ENCODE measurements around the gene RPGRIP1.
"Not testable (repeated sequence)": the region's sequence is repeated elsewhere in the genome, so short reads cannot be mapped to it uniquely, and the experiment has no call there.

The RPGRIP1 gene

GRCh38 chr14:21248739-21249411, 31.0 kb upstream of the RPGRIP1 start:
- no peak overlapping the region for H3K27ac ChIP-seq (ENCODE audit: low read depth, low read length)
- H3K36me3 ChIP-seq (ENCODE audit: insufficient read depth, low read length), result peaks cover 30% of the 10 kb centered on the region
- no peak overlapping the region for H3K9ac ChIP-seq (ENCODE audit: low read length)
- no peaks in the 10 kb centered on the region for H3K27me3 ChIP-seq (ENCODE audit: control insufficient read depth in 1 of 2, insufficient read depth in 2 of 2, low read length in 2 of 2)
- H3K4me1 ChIP-seq (ENCODE audit: insufficient read depth, low read length), result peaks cover 16% of the 10 kb centered on the region
- H3K9me3 ChIP-seq (ENCODE audit: low read length), result no peaks in the 10 kb centered on the region
- H3K4me3 ChIP-seq (ENCODE audit: low read depth in 1 of 2, low read length in 2 of 2), result no peak overlapping the region

DNA sequence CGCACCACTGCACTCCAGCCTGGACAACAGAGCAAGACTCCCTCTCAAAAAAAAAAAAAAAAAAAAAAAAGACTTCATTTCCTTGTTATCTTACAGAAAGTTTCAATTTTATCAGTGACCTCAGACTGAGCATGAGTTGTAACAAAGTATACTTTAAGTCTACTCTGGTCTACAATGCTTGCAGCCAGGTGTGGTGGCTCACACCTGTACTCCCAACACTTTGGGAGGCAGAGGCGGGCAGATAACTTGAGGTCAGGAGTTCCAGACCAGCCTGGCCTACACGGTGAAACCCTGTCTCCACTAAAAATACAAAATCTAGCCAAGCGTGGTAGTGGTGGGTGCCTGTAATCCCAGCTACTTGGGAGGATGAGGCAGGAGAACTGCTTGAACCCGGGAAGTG, 28.7 kb upstream of the RPGRIP1 start:
- peaks cover 27% of the 10 kb centered on the region for H3K4me1 ChIP-seq (ENCODE audit: insufficient read depth, low read length)
- no peak overlapping the region for H3K9ac ChIP-seq (ENCODE audit: low read length)
- H3K9me3 ChIP-seq (ENCODE audit: low read length), result no peaks in the 10 kb centered on the region
- H3K36me3 ChIP-seq (ENCODE audit: insufficient read depth, low read length), result peaks cover 21% of the 10 kb centered on the region
- H3K4me3 ChIP-seq (ENCODE audit: low read depth in 1 of 2, low read length in 2 of 2), result no peak overlapping the region
- no peak overlapping the region for H3K27ac ChIP-seq (ENCODE audit: low read depth, low read length)
- no peaks in the 10 kb centered on the region for H3K27me3 ChIP-seq (ENCODE audit: control insufficient read depth in 1 of 2, insufficient read depth in 2 of 2, low read length in 2 of 2)

GRCh38 chr14:21252149-21252548, 27.7 kb upstream of the RPGRIP1 start:
- peaks cover 33% of the 10 kb centered on the region for H3K4me1 ChIP-seq (ENCODE audit: insufficient read depth, low read length)

GRCh38 chr14:21255385-21256101, 24.3 kb upstream of the RPGRIP1 start:
- no peak overlapping the region for H3K4me3 ChIP-seq (ENCODE audit: low read depth in 1 of 2, low read length in 2 of 2)
- no peaks in the 10 kb centered on the region for H3K9me3 ChIP-seq (ENCODE audit: low read length)
- no peaks in the 10 kb centered on the region for H3K27me3 ChIP-seq (ENCODE audit: control insufficient read depth in 1 of 2, insufficient read depth in 2 of 2, low read length in 2 of 2)
- H3K4me1 ChIP-seq (ENCODE audit: insufficient read depth, low read length), result peaks cover 44% of the 10 kb centered on the region
- peaks cover 21% of the 10 kb centered on the region for H3K36me3 ChIP-seq (ENCODE audit: insufficient read depth, low read length)
- H3K27ac ChIP-seq (ENCODE audit: low read depth, low read length), result no peak overlapping the region
- H3K9ac ChIP-seq (ENCODE audit: low read length), result no peak overlapping the region

More at GRCh38 chr14:21252149-21252548, 27.7 kb upstream of the RPGRIP1 start:
- Histone ChIP-seq H3K27me3 (ENCODE audit: control insufficient read depth in 1 of 2, insufficient read depth in 2 of 2, low read length in 2 of 2) (no peaks in the 10 kb centered on the region), H3K9ac (ENCODE audit: low read length) (no peak overlapping the region), H3K36me3 (ENCODE audit: insufficient read depth, low read length) (peaks cover 26% of the 10 kb centered on the region), H3K4me3 (ENCODE audit: low read depth in 1 of 2, low read length in 2 of 2) (no peak overlapping the region), H3K9me3 (ENCODE audit: low read length) (no peaks in the 10 kb centered on the region), H3K27ac (ENCODE audit: low read depth, low read length) (no peak overlapping the region)

DNA sequence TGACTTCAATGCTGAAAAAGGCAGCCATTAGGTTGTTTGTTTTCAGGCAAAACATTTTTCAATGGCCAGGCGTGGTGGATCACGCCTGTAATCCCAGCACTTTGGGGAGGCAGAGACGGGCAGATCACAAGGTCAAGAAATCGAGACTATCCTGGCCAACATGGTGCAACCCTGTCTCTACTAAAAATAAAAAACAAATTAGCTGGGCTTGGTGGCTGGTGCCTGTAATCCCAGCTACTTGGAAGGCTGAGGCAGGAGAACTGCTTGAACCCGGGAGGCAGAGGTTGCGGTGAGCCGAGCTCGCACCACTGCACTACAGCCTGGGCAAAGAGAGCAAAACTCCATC, 23.8 kb upstream of the RPGRIP1 start:
- H3K27me3 ChIP-seq (ENCODE audit: control insufficient read depth in 1 of 2, insufficient read depth in 2 of 2, low read length in 2 of 2); H3K9me3 ChIP-seq (ENCODE audit: low read length); H3K9ac ChIP-seq (ENCODE audit: low read length); H3K4me3 ChIP-seq (ENCODE audit: low read depth in 1 of 2, low read length in 2 of 2); H3K27ac ChIP-seq (ENCODE audit: low read depth, low read length): not testable (repeated sequence)
- H3K36me3 ChIP-seq (ENCODE audit: insufficient read depth, low read length), result peaks cover 15% of the 10 kb centered on the region
- peaks cover 45% of the 10 kb centered on the region for H3K4me1 ChIP-seq (ENCODE audit: insufficient read depth, low read length)

GRCh38 chr14:21256539-21257393, 23.1 kb upstream of the RPGRIP1 start:
- no peaks in the 10 kb centered on the region for H3K27me3 ChIP-seq (ENCODE audit: control insufficient read depth in 1 of 2, insufficient read depth in 2 of 2, low read length in 2 of 2)
- peaks cover 51% of the 10 kb centered on the region for H3K4me1 ChIP-seq (ENCODE audit: insufficient read depth, low read length)
- H3K4me3 ChIP-seq (ENCODE audit: low read depth in 1 of 2, low read length in 2 of 2), result no peak overlapping the region
- no peak overlapping the region for H3K9ac ChIP-seq (ENCODE audit: low read length)
- H3K9me3 ChIP-seq (ENCODE audit: low read length), result no peaks in the 10 kb centered on the region
- no peak overlapping the region for H3K27ac ChIP-seq (ENCODE audit: low read depth, low read length)
- H3K36me3 ChIP-seq (ENCODE audit: insufficient read depth, low read length), result peaks cover 16% of the 10 kb centered on the region

- H3K36me3 ChIP-seq (ENCODE audit: insufficient read depth, low read length), result peaks cover 23% of the 10 kb centered on the region
- no peak overlapping the region for H3K27ac ChIP-seq (ENCODE audit: low read depth, low read length)
Observed at GRCh38 chr14:21257394-21257909, 22.4 kb upstream of the RPGRIP1 start.

DNA sequence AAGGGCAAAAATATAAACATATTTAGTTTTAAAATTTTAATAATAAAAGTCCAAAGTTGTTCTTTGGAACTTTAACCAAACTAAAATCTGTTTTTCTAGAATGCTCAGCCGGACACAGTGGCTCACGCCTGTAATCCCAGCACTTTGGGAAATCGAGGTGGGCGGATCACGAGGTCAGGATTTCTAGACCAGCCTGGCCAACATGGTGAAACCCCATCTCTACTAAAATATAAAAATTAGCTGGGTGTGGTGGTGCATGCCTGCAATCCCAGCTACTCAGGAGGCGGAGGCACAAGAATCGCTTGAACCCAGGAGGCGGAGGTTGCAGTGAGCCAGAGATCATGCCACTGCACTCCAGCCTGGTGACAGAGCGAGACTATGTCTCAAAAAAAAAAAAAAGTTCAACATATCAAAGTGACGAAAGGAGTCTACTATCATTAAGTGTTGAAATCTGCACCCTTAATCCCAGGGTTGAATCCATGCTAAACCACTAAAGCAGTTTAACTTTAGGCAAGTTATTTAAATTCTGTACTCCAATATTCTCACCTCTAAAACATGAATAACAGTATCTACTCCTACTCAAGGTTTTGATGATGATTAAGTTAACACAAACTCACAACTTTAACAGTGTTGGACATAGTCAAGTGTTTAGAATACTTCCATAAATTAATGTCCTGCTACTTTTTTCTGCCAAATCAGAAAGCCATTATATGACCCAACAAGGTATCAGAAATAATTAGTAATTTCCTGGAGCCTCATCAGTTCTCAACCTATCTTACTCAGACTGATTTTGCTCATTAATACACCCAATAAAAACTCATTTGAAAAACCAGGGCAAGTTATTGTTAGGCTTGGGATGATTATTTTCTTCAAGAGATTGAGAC, 21.6 kb upstream of the RPGRIP1 start:
- Histone ChIP-seq H3K9ac (ENCODE audit: low read length) (no peak overlapping the region), H3K36me3 (ENCODE audit: insufficient read depth, low read length) (peaks cover 26% of the 10 kb centered on the region), H3K27me3 (ENCODE audit: control insufficient read depth in 1 of 2, insufficient read depth in 2 of 2, low read length in 2 of 2) (no peaks in the 10 kb centered on the region), H3K4me3 (ENCODE audit: low read depth in 1 of 2, low read length in 2 of 2) (no peak overlapping the region), H3K9me3 (ENCODE audit: low read length) (no peaks in the 10 kb centered on the region), H3K27ac (ENCODE audit: low read depth, low read length) (no peak overlapping the region), H3K4me1 (ENCODE audit: insufficient read depth, low read length) (peaks cover 58% of the 10 kb centered on the region)

More at GRCh38 chr14:21257394-21257909, 22.4 kb upstream of the RPGRIP1 start:
- Histone ChIP-seq H3K27me3 (ENCODE audit: control insufficient read depth in 1 of 2, insufficient read depth in 2 of 2, low read length in 2 of 2) (no peaks in the 10 kb centered on the region), H3K9ac (ENCODE audit: low read length) (no peak overlapping the region), H3K4me3 (ENCODE audit: low read depth in 1 of 2, low read length in 2 of 2) (no peak overlapping the region), H3K9me3 (ENCODE audit: low read length) (no peaks in the 10 kb centered on the region), H3K4me1 (ENCODE audit: insufficient read depth, low read length) (peaks cover 51% of the 10 kb centered on the region)

DNA sequence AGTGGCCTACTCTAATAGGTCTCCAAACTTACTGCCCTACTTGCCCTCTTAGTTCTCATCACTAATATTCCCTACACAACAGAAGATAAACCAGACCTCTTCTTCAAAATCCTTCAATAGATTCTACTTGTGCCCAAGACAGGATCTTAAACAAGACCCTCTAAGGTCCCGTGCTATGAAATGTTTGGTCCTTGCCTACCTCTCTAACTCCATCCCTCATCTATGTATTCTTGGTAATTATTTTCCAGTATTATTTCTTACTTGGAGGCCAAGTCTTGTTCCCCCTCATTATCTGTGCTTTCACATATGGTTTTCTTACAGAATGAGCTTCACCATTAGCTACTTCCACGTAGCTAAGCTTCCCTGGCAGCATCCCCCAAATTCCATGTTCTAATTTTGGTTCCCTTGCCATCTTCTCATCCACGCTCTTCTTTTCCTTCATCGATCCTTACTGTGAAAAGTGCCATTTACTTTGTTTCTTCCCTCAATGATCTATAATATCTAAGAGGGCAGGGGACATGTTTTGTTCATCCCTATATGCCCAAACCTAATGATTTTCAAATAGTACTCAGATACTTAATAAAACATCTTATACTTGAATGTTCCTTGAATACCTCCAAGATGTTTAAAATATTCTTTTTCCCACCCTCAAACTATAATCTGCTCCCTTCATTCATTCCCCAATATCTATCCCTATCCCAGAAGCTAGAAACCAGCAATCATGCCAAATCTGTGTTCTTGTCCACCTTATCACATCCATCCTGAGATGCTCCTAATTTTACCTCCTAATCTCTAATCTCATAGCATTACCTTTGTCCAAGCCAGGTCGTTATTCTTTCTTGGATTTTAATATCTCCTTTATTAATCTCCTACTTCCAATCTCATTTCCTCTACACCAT, 20.7 kb upstream of the RPGRIP1 start:
- H3K27me3 ChIP-seq (ENCODE audit: control insufficient read depth in 1 of 2, insufficient read depth in 2 of 2, low read length in 2 of 2), result no peaks in the 10 kb centered on the region
- peaks cover 35% of the 10 kb centered on the region for H3K36me3 ChIP-seq (ENCODE audit: insufficient read depth, low read length)
- H3K4me3 ChIP-seq (ENCODE audit: low read depth in 1 of 2, low read length in 2 of 2), result no peak overlapping the region
- H3K4me1 ChIP-seq (ENCODE audit: insufficient read depth, low read length), result peaks cover 66% of the 10 kb centered on the region
- no peak overlapping the region for H3K27ac ChIP-seq (ENCODE audit: low read depth, low read length)
- no peaks in the 10 kb centered on the region for H3K9me3 ChIP-seq (ENCODE audit: low read length)
- H3K9ac ChIP-seq (ENCODE audit: low read length), result no peak overlapping the region

DNA sequence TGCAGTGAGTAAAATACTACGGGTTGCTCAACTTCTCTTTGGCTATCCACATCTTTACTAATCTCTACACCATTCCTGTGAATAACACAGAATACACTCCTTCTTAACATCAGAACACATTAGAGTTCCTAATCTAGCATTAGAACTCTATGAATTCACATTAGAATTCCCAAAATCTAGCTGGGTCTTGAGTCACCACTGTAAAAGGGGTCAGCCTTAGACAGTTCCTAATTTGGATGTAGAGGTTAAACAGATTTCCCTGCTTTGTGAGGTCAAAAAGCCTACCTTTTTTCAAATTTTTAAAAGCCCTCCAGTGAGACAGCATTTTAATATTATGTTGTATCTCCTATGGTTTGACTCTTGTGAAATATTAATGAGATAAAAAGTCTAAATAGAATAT, 18.1 kb upstream of the RPGRIP1 start:
- H3K36me3 ChIP-seq (ENCODE audit: insufficient read depth, low read length), result peaks cover 34% of the 10 kb centered on the region
- H3K9me3 ChIP-seq (ENCODE audit: low read length), result no peaks in the 10 kb centered on the region
- H3K27me3 ChIP-seq (ENCODE audit: control insufficient read depth in 1 of 2, insufficient read depth in 2 of 2, low read length in 2 of 2), result no peaks in the 10 kb centered on the region
- H3K27ac ChIP-seq (ENCODE audit: low read depth, low read length), result no peak overlapping the region
- no peak overlapping the region for H3K9ac ChIP-seq (ENCODE audit: low read length)
- peaks cover 65% of the 10 kb centered on the region for H3K4me1 ChIP-seq (ENCODE audit: insufficient read depth, low read length)
- H3K4me3 ChIP-seq (ENCODE audit: low read depth in 1 of 2, low read length in 2 of 2), result no peak overlapping the region

Measured in muscle layer of colon (tissue), 2 donors.